HG02571 (cell line): ENCODE results near the gene ERMP1.
"Not testable (repeated sequence)": the region's sequence is repeated elsewhere in the genome, so short reads cannot be mapped to it uniquely, and the experiment has no call there.

Experiments used
- ATAC-seq: cut with Tn5 transposase; IDR thresholded peaks from one replicate; pipeline ENCODE4 v1.9.1; 2021; ENCODE audit warnings: mild to moderate bottlenecking, moderate library complexity; ENCODE audit not compliant: unreplicated experiment

The ERMP1 gene

GRCh38 chr9:5784526-5785315 is 48.2 kb downstream of the ERMP1 start:
- ATAC-seq, result no peak

GRCh38 chr9:5783982-5784381 is 48.9 kb downstream of the ERMP1 start:
- ATAC-seq, result no peak

GRCh38 chr9:5783420-5783819 is 49.5 kb downstream of the ERMP1 start:
- not testable (repeated sequence) for ATAC-seq

- not testable (repeated sequence) for ATAC-seq
Observed at GRCh38 chr9:5779705-5780218, 53.2 kb downstream of the ERMP1 start.

DNA sequence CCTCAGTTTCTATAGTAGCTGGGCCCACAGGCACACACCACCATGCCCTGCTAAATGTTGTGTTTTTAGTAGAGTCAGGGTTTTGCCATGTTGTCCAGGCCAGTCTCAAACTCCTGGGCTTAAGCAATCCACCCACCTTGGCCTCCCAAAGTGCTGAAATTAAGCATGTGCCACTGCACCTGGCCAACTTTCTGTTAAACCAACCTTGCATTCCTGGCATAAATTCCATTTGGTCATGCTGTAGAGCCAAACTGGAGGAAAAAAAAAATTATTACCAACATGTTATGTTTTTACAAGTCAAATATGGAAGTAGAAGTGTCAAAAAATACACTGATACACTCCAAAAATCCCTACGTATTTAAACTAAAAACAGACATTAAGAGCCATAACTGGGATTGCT is 54.1 kb downstream of the ERMP1 start:
- no peak for ATAC-seq

- no peak for ATAC-seq
Observed at GRCh38 chr9:5773324-5773999, 59.5 kb downstream of the ERMP1 start.

DNA sequence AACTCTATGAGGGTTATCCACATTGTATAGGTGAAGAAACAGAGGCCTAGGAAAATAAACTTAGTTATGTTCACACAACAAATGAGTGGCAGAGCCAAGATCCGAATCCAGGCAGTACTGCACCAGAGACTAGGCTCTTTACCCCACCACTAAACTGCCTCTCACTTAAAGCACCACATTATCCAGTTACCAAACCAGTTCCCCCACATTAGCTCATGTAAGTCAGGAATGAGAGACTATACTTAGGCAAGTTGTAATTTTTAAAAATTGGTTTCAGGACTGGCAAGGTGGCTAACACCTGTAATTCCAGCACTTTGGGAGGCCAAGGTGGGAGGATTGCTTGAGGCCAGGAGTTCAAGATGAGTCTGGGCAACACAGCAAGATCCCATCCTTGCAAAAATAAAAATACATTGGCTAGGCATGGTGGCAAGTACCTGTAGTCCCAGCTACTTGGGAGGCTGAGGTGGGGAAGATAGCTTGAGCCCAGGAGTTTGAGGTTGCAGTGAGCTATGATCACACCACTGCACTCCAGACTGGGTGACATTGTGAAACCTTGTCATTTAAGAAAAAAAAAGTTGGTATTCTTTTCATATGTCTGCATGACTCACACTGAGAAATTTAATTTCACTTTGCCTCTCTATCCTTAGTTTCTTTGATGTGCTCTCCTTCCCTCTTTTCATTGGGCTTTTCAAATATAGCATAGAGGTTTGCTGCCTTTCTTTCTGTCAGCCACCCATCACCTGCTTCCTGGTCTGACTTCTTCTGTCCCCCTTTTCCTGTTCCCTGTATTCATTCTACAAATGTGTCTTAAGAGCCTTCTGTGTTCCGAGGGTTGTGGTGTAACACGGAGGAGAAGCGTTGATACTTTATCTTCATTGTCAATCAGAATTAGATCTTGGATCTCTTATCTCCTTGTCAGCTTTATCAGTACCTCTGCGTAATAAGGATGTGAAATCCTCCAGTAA is 64.7 kb downstream of the ERMP1 start:
- ATAC-seq, result peak; percentile 61

DNA sequence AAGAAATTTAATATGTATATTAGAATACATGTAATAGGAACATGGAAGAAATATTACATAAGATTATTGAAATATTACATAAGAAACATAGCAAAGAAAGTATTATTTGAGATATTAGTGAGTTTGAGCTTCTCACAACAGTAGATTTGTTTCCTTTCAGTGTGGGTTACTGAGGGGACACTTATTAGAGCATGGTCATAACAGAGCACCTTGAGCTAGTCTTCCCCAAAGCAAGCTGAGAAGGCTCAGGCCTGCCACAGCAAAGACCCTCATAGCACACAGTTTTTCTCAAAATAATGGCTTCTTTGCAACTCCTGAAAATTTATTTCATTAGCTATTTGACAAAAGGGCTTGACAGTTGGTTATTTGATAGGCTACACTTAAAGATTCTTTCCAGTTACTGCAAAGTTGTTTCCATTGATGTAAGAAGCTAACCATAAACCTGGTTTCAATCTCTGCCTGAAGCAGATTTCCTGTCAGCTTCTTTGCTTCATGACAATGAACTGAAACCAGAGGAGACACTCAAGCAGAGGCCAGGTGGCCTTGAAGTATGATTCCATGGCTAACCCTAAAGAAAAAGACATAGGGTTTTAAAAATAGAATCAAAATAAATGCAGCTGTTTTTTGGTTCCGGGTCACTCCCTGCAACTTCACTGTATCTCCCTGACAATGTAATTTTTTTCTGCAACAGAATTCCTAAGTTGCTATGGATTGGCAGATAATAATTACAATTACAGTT is 68.6 kb downstream of the ERMP1 start:
- peak; percentile 76 for ATAC-seq

DNA sequence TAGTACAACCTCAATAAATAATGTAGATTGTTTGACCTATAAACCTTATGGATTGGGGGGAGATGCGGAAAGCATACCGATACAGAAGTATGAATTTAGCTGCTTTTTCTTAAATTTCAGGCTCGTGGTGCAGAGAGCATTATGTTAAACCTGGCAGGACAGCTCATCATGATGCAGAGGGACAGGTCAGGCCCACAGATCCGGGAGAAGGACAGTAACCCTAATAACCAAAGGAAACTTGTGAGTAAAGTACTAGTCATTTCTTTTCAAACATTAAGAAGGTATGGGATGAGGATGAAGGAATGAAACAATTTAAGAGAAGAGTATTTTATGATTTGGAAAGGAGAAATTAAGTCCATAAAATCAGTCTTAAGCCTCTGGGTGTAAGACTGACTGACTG is 70.5 kb downstream of the ERMP1 start:
- no peak for ATAC-seq

DNA sequence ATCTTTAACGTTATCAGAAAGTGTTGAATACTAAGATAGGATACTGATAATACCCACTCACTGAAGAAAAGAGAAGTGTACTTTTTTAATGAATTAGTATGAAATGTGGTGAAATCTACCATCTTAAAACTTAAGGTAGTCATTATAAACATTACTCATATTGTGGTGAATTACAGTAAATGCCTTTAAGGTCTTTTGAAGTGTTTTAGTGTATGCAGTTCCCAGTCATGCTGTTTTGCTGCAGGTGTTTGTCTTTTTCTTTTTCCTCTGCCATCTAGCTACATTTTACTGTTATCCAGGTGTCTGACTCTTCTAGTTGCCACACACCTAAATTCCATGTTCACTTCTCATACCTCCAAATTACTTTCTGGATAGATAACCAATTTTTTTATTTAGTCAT is 72.6 kb downstream of the ERMP1 start:
- ATAC-seq, result no peak

DNA sequence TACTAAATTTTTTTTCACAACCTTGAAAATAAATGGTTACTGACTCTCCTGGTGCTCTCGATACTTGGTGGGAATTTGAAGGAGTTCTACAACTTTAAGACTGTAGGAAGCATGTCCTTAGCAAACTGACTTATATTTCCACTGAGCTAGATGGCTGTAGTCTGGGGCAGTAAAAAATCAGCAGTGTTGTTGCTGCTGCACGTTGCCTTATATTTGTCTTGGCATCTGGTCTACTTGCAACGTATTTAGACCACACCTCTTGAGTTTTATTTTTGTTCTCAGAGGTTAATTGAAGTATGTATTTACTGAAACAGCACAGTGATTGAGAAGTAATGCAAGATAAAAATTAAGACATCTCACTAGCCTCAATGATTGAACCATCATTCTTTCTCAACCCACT is 76.3 kb downstream of the ERMP1 start:
- ATAC-seq, result no peak

DNA sequence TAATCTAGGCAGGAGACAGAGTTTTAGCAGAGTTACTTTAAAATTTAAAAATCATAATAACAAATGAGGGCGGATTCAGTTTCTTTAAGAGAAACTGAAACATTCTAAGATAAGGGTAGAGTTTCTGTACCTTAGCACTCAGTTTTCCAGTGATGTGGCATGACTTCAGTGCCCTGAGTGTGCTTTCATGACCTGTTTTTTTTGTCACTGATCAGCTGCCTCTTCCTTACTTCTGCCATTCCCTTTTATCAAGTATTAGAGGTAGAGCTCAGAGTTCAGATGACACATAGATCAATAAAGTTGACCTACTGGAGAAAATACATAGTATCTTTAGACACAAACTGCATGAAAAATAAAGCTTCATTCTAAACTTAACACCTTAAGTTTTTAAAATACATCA is 82.3 kb downstream of the ERMP1 start:
- no peak for ATAC-seq

GRCh38 chr9:5749306-5749705 is 83.6 kb downstream of the ERMP1 start:
- ATAC-seq, result no peak

GRCh38 chr9:5748438-5748837 is 84.5 kb downstream of the ERMP1 start:
- no peak for ATAC-seq

DNA sequence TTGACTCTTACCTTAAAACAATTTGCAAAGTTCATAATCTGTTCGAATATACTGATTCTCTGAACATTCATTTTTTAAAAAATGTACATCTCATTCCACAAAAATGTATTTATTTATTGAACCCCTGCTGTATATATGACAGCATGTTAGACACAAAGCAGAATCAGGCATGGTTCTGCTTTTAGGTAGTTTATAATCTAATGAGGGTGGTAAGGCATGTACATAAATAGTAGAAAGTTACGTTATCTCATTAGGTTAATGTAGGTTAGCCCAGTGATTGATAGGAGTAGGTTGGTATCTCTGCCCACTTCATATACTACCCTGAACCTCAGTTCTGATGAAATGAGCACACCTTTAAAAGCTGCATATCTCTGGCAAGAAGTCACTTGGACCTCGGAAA is 89.8 kb downstream of the ERMP1 start:
- no peak for ATAC-seq

DNA sequence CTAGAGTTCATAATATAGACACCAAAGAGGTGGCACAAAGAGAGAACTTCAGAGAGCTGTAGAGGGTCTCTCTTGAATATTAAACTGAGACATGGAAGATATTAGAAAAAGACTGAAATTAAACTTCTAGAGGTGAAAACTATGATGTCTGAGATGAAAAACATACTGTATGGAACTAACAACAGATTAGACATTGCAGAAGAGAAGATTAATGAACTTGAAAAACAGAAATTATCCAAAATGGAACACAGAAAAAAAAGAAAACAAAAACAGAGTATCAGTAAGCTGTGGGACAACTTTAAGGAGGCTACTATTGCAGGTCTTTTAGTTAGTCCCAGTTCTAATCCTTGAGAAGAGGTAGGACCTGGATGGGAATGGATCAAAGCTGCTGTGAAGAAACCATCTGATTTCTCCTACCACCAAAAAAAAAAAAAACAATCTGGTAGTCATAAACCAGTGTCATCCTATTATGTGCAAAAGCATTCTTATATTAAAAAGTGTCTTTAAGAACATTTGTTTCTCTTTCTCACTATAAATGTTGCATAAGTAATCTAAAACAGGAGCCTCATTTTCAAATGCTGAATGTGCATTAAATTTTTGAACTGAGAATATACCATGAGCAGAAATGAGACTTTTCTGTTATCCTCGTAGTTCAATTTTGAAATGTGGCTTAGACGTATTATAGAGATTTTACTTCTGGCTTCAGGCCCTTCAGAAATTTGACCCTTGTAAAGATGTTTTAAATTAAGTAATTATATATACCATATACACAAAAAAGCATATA is 96.2 kb downstream of the ERMP1 start:
- ATAC-seq, result no peak

- ATAC-seq, result no peak
Observed at GRCh38 chr9:5735072-5735471, 97.8 kb downstream of the ERMP1 start.
